Activated CD8-positive, alpha-beta memory T cell treated with anti-CD3 and anti-CD28 coated beads, Interleukin-2, amount 50 U/mL, for 1 hour (primary cell): ENCODE data around the gene ELFN1.
"Not testable (repeated sequence)": the region's sequence is repeated elsewhere in the genome, so short reads cannot be mapped to it uniquely, and the experiment has no call there.

ENCODE experiments used
- DNase-seq: peaks from one replicate; pipeline ENCODE4 v3.0.0-alpha.2; 2020; ENCODE audit errors: extremely low read depth

The ELFN1 gene

GRCh38 chr7:1709281-1709680 lies 39.2 kb downstream of the ELFN1 start:
- no peak for DNase-seq

- DNase-seq = no peak
Observed at GRCh38 chr7:1709900-1710299, 39.8 kb downstream of the ELFN1 start.

- DNase-seq = no peak
Observed at GRCh38 chr7:1710936-1711335, 40.9 kb downstream of the ELFN1 start.

- no peak for DNase-seq
Observed at GRCh38 chr7:1712907-1713501, 42.9 kb downstream of the ELFN1 start.

GRCh38 chr7:1713502-1714484 lies 43.7 kb downstream of the ELFN1 start:
- no peak for DNase-seq

- DNase-seq = no peak
Observed at GRCh38 chr7:1714583-1715330, 44.7 kb downstream of the ELFN1 start.

GRCh38 chr7:1715331-1715625 lies 45.2 kb downstream of the ELFN1 start:
- DNase-seq = no peak

GRCh38 chr7:1715671-1716074 lies 45.6 kb downstream of the ELFN1 start:
- no peak for DNase-seq

GRCh38 chr7:1716263-1717094 lies 46.4 kb downstream of the ELFN1 start:
- DNase-seq = no peak

- DNase-seq = no peak
Observed at GRCh38 chr7:1717095-1717483, 47.0 kb downstream of the ELFN1 start.

GRCh38 chr7:1717903-1718676 lies 48.0 kb downstream of the ELFN1 start:
- DNase-seq = no peak

GRCh38 chr7:1718850-1719249 lies 48.8 kb downstream of the ELFN1 start:
- DNase-seq = not testable (repeated sequence)

- DNase-seq = not testable (repeated sequence)
Observed at GRCh38 chr7:1719256-1719655, 49.2 kb downstream of the ELFN1 start.

GRCh38 chr7:1719913-1720312 lies 49.8 kb downstream of the ELFN1 start:
- DNase-seq = no peak

- no peak for DNase-seq
Observed at GRCh38 chr7:1720326-1720725, 50.2 kb downstream of the ELFN1 start.

- DNase-seq = no peak
Observed at GRCh38 chr7:1721047-1721690, 51.1 kb downstream of the ELFN1 start.

- no peak for DNase-seq
Observed at GRCh38 chr7:1723254-1723653, 53.2 kb downstream of the ELFN1 start.

- DNase-seq = no peak
Observed at GRCh38 chr7:1724118-1724910, 54.2 kb downstream of the ELFN1 start.

- no peak for DNase-seq
Observed at GRCh38 chr7:1725199-1725690, 55.2 kb downstream of the ELFN1 start.
